Neutrophil (primary cell): ENCODE data around the gene TAT.
"Not testable (repeated sequence)": the region's sequence is repeated elsewhere in the genome, so short reads cannot be mapped to it uniquely, and the experiment has no call there.

Source experiments
- H3K27ac ChIP-seq: fragments of 200-600 bp; sonication (generic); 2 replicates; pipeline ENCODE4 v1.5.1; 2016; ENCODE audit warnings: mild to moderate bottlenecking, moderate library complexity
- H3K27me3 ChIP-seq: fragments of 200-600 bp; sonication (generic); 2 replicates; pipeline ENCODE4 v1.6.0; 2016; ENCODE audit warnings: mild to moderate bottlenecking
- H3K36me3 ChIP-seq: fragments of 200-600 bp; sonication (generic); 2 replicates; pipeline ENCODE4 v1.5.1; 2017
- H3K4me1 ChIP-seq, 2 experiments: fragments of 200-600 bp in 1 of 2; sonication (generic) in 1 of 2; 1 replicate in 1 of 2; 2 replicates in 1 of 2; pipeline versions ENCODE4 v1.5.1 to v1.6.1; 2013 to 2016; ENCODE audit warnings: low read depth in 1 of 2, low read length in 1 of 2, mild to moderate bottlenecking in 1 of 2, moderate library complexity in 1 of 2; ENCODE audit not compliant: control insufficient read depth in 1 of 2, insufficient read depth in 1 of 2
- H3K4me3 ChIP-seq, 2 experiments: fragments of 200-600 bp in 1 of 2; sonication (generic) in 1 of 2; 1 replicate in 1 of 2; 2 replicates in 1 of 2; pipeline ENCODE4 v1.5.1; 2013 to 2016; ENCODE audit warnings: low read depth in 1 of 2, low read length in 1 of 2, mild to moderate bottlenecking in 1 of 2, moderate library complexity in 1 of 2
- H3K9me3 ChIP-seq: fragments of 200-600 bp; sonication (generic); 2 replicates; pipeline ENCODE4 v1.5.1; 2016
- CTCF ChIP-seq: fragments of 200-600 bp; sonication (generic); IDR thresholded peaks from 2 replicates; pipeline ENCODE4 v1.5.1; 2016; ENCODE audit warnings: antibody characterized with exemption

TAT gene

DNA sequence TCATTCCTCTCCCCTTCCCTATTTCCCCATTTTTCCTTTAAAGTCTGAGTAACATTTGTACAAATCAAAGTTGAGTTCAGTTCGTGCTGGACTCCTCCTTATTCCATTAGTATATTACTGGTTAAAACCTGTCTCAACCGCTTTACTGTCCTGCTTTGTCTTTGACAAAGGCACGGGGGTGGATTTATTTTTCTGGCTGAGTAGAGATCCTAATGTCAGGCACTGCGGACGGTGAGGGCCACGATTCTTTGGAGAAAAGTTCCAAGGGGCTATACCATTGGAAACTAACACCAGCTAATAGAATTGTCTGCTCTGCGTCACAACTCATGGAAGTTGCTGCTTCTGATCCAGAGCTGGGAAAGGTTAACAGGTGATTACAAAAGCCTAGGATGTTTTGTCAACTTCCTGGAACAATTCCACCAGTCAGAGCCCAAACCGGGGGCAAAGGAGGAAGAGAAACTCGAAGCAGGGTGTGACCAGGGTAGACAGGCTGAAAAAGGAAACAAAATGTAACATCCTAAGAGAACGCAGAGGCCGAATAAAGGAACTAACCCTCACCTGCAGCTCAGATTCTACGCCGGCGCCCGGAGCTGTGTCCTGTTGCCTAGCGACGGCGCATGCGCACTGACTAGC, 12.4 kb downstream of the TAT start:
- H3K4me3 ChIP-seq = peak overlapping the region; percentile 50 to 52
- peaks cover 12% of the 10 kb centered on the region for H3K9me3 ChIP-seq
- peaks cover 25% of the 10 kb centered on the region for H3K27me3 ChIP-seq
- H3K36me3 ChIP-seq = no peaks in the 10 kb centered on the region
- H3K27ac ChIP-seq = peak overlapping the region; percentile 77
- H3K4me1 ChIP-seq = peaks cover 8 to 18% of the 10 kb centered on the region in 2 experiments
- TF ChIP-seq CTCF = no peak

DNA sequence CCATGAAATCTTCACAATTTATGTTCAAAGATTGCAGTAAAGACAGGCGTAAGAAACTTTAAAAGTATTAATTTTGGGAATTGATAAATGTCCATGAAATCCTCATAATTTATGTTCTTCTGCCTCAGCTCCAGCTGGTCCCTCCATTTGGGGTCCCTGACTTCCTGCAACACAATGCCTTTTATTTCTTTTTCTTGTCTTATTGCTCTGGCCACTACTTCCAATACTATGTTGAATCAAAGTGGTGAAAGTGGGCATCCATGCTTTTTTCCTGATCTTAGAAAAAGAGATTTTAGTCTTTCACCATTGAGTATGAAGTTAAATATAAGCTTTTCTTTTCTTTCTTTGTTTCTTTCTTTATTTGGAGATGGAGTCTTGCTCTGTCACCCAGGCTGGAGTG, 14.3 kb downstream of the TAT start:
- H3K27ac ChIP-seq = no peak overlapping the region
- peaks cover 8 to 18% of the 10 kb centered on the region in 2 experiments for H3K4me1 ChIP-seq
- no peak overlapping the region for H3K4me3 ChIP-seq
- no peaks in the 10 kb centered on the region for H3K36me3 ChIP-seq
- TF ChIP-seq CTCF = no peak
- H3K27me3 ChIP-seq = peaks cover 38% of the 10 kb centered on the region
- H3K9me3 ChIP-seq = peaks cover 12% of the 10 kb centered on the region

DNA sequence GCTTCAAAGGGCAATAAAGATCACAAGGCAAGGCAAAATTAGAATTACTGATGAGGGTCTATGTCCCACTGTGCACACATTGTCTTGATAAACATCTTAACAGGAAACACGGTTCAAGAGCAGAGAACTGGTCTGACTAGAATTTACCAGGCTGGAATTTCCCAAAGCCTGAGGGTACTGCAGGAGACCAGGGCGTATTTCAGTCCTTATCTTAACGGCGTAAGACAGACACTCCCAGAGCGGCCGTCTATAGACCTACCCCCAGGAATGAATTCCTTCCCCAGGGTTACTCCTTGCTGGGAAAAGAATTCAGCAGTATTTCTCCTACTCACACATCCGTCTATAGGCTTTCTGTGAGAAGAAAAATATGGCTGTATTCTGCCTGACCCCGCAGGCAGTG, 15.0 kb downstream of the TAT start:
- Histone ChIP-seq H3K4me1 (peaks cover 8 to 18% of the 10 kb centered on the region in 2 experiments), H3K9me3 (peaks cover 12% of the 10 kb centered on the region), H3K27me3 (peaks cover 34% of the 10 kb centered on the region)
- not testable (repeated sequence) for H3K4me3 ChIP-seq, H3K36me3 ChIP-seq, H3K27ac ChIP-seq

DNA sequence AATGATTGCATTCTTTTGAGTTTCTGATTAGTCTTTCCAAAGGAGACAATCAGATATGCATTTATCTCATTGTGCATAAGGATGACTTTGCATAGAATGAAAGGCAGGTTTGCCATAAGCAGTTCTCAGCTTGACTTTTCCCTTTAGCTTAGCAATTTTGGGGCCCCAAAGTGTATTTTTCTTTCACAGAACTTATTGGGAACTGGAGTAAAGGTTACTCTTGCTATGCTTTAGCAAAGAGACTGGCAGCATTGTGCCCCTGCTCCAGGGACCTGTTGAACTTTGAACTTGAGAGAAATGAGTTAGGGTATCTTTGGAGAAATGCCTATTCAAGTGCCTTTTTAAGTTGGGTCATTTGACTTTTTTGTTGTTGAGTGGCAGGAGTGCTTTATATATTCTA, 17.0 kb downstream of the TAT start:
- H3K27me3 ChIP-seq = peaks cover 18% of the 10 kb centered on the region
- no peak for TF ChIP-seq CTCF

DNA sequence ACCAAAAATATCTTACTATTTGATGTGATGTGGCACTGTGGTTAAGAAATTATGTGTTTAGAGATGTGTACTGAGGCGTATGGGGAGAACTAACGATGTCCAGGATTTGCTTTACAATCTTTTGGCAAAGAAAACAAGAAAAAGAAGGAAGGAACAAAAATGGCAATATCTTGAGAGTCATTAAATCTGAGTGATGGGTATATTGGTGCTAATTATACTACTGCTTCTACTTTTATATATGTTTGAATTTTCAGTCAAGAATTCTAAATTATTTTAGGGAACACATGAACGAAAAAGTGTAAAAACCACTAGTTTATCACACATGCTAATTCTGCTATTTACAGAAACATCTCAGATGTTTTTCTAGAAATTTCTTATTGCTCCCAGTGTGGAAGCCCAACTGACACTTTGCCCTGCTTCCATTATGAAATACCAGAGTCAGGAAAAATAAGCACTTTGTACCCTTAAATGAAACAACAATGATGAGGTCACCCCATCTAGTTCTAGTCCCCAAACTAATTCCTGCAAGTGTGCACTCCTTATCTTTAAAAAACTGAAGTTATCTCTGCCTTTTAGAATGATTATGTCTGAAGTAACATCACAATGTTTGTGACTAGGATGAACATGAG, 18.8 kb downstream of the TAT start:
- peaks cover 10% of the 10 kb centered on the region for H3K9me3 ChIP-seq
- H3K4me3 ChIP-seq = no peak overlapping the region
- no peak for TF ChIP-seq CTCF
- peaks cover 18% of the 10 kb centered on the region for H3K27me3 ChIP-seq
- no peaks in the 10 kb centered on the region for H3K36me3 ChIP-seq
- no peak overlapping the region for H3K27ac ChIP-seq
- H3K4me1 ChIP-seq = peaks cover 0 to 10% of the 10 kb centered on the region in 2 experiments

More for the DNA sequence above, 17.0 kb downstream of the TAT start:
- Histone ChIP-seq H3K4me1 (peaks cover 5 to 15% of the 10 kb centered on the region in 2 experiments), H3K27ac (no peak overlapping the region), H3K4me3 (no peak overlapping the region), H3K36me3 (no peaks in the 10 kb centered on the region), H3K9me3 (peaks cover 12% of the 10 kb centered on the region)

- no peak for TF ChIP-seq CTCF
- Histone ChIP-seq H3K36me3 (no peaks in the 10 kb centered on the region), H3K9me3 (peaks cover 3% of the 10 kb centered on the region), H3K4me1 (peaks cover 0 to 10% of the 10 kb centered on the region in 2 experiments), H3K4me3 (no peak overlapping the region), H3K27me3 (peaks cover 18% of the 10 kb centered on the region), H3K27ac (no peak overlapping the region)
These were observed 19.6 kb downstream of the TAT start for GRCh38 chr16:71557299-71557698.
